HG03520 (cell line): ENCODE measurements around the gene KRT13.

ENCODE experiments used
- ATAC-seq: cut with Tn5 transposase; IDR thresholded peaks from one replicate; pipeline ENCODE4 v1.9.1; 2021; ENCODE audit warnings: mild to moderate bottlenecking, moderate library complexity; ENCODE audit not compliant: unreplicated experiment

KRT13 gene

GRCh38 chr17:41537990-41538389, 32.6 kb upstream of the KRT13 start:
- no peak for ATAC-seq

GRCh38 chr17:41537614-41537954, 32.2 kb upstream of the KRT13 start:
- no peak for ATAC-seq

GRCh38 chr17:41536741-41537613, 31.6 kb upstream of the KRT13 start:
- no peak for ATAC-seq

GRCh38 chr17:41535764-41536481, 30.5 kb upstream of the KRT13 start:
- no peak for ATAC-seq

- ATAC-seq = no peak
Observed at GRCh38 chr17:41534899-41535546, 29.6 kb upstream of the KRT13 start.

- no peak for ATAC-seq
Observed at GRCh38 chr17:41533613-41534012, 28.2 kb upstream of the KRT13 start.

GRCh38 chr17:41532947-41533570, 27.6 kb upstream of the KRT13 start:
- no peak for ATAC-seq

GRCh38 chr17:41531993-41532392, 26.6 kb upstream of the KRT13 start:
- ATAC-seq = no peak

GRCh38 chr17:41530062-41531048, 24.9 kb upstream of the KRT13 start:
- ATAC-seq = no peak

- no peak for ATAC-seq
Observed at GRCh38 chr17:41529491-41529915, 24.1 kb upstream of the KRT13 start.

GRCh38 chr17:41528959-41529353, 23.5 kb upstream of the KRT13 start:
- ATAC-seq = no peak

- no peak for ATAC-seq
Observed at GRCh38 chr17:41527063-41528023, 21.9 kb upstream of the KRT13 start.

GRCh38 chr17:41524261-41524660, 18.8 kb upstream of the KRT13 start:
- ATAC-seq = no peak

GRCh38 chr17:41523787-41524186, 18.4 kb upstream of the KRT13 start:
- no peak for ATAC-seq

- no peak for ATAC-seq
Observed at GRCh38 chr17:41523225-41523593, 17.8 kb upstream of the KRT13 start.

GRCh38 chr17:41522301-41523224, 17.2 kb upstream of the KRT13 start:
- no peak for ATAC-seq

GRCh38 chr17:41521574-41522261, 16.3 kb upstream of the KRT13 start:
- ATAC-seq = no peak
